Measurements from ENCODE around the gene GTF2H1.

DNA sequence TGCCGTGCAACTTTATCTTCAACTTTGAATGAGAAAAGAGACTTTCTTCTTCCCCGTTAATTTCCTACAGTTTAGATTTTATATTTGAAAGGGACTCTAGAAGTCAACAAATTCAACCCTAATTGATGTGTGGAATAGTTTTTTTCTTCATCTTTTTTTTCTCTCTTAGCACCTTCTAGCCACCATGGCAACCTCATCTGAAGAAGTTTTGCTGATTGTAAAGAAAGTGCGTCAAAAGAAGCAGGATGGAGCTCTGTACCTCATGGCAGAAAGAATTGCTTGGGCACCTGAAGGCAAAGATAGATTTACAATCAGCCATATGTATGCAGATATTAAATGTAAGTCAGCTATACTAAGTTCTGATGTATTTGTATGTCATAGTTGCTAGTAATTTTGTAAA is 10.5 kb downstream of the GTF2H1 start:
- TF ChIP-seq GATA2 (IDR thresholded peaks at IDR 0.05; ENCODE audit: low read depth, low read length), result no peak
- TF ChIP-seq GATA3 (IDR thresholded peaks at IDR 0.05; ENCODE audit: low read depth, low read length), result no peak
